GM19438 (cell line): ENCODE data around the gene ERV3-1.
"Not testable (repeated sequence)": the region's sequence is repeated elsewhere in the genome, so short reads cannot be mapped to it uniquely, and the experiment has no call there.

Experiments
- ATAC-seq: cut with Tn5 transposase; IDR thresholded peaks from one replicate; pipeline ENCODE4 v1.9.1; 2021; ENCODE audit warnings: low read depth; ENCODE audit not compliant: unreplicated experiment

The ERV3-1 gene

GRCh38 chr7:65002972-65003585, 3.4 kb downstream of the ERV3-1 start:
- no peak for ATAC-seq

GRCh38 chr7:65001291-65001814, 5.1 kb downstream of the ERV3-1 start:
- no peak for ATAC-seq

GRCh38 chr7:64999165-65000004, 7.1 kb downstream of the ERV3-1 start:
- ATAC-seq = no peak

GRCh38 chr7:64998865-64999164, 7.7 kb downstream of the ERV3-1 start:
- ATAC-seq = no peak

GRCh38 chr7:64997927-64998391, 8.5 kb downstream of the ERV3-1 start:
- no peak for ATAC-seq

- ATAC-seq = no peak
Measured at GRCh38 chr7:64997164-64997908, 9.2 kb downstream of the ERV3-1 start.

GRCh38 chr7:64996305-64996704, 10.2 kb downstream of the ERV3-1 start:
- ATAC-seq = no peak

- ATAC-seq = no peak
Measured at GRCh38 chr7:64993901-64994300, 12.6 kb downstream of the ERV3-1 start.

GRCh38 chr7:64992971-64993370, 13.5 kb downstream of the ERV3-1 start:
- ATAC-seq = no peak

GRCh38 chr7:64990936-64991335, 15.6 kb downstream of the ERV3-1 start, which contains the start of gene ZNF117:
TSS of gene ZNF117 (minus strand) at chr7:64991036.
- ATAC-seq = no peak

GRCh38 chr7:64990216-64990615, 16.3 kb downstream of the ERV3-1 start:
- ATAC-seq = no peak

- ATAC-seq = no peak
Measured at GRCh38 chr7:64978497-64979203, 27.8 kb downstream of the ERV3-1 start.

- ATAC-seq = no peak
Measured at GRCh38 chr7:64965594-64965993, 40.9 kb downstream of the ERV3-1 start.

GRCh38 chr7:64959072-64959747, 47.3 kb downstream of the ERV3-1 start:
- no peak for ATAC-seq

GRCh38 chr7:64951250-64951848, 55.1 kb downstream of the ERV3-1 start:
- no peak for ATAC-seq

GRCh38 chr7:64950673-64951072, 55.8 kb downstream of the ERV3-1 start:
- not testable (repeated sequence) for ATAC-seq

GRCh38 chr7:64948774-64949173, 57.7 kb downstream of the ERV3-1 start:
- not testable (repeated sequence) for ATAC-seq

GRCh38 chr7:64947252-64948000, 59.1 kb downstream of the ERV3-1 start:
- ATAC-seq = no peak

GRCh38 chr7:64946772-64947171, 59.7 kb downstream of the ERV3-1 start:
- ATAC-seq = no peak
